GM12891 (cell line): ENCODE results near the gene TUBB1.

Source experiments
- POLR2A ChIP-seq: IDR thresholded peaks from 2 replicates; pipeline ENCODE4 v1.6.1; 2011; ENCODE audit warnings: low read depth, low read length, control low read depth
- POLR2AphosphoS5 ChIP-seq: IDR thresholded peaks from 2 replicates; pipeline ENCODE4 v1.6.1; 2011; ENCODE audit warnings: low read depth, low read length, control low read depth
- TAF1 ChIP-seq: IDR thresholded peaks from 2 replicates; pipeline ENCODE4 v1.6.1; 2011; ENCODE audit warnings: low read depth, low read length, control low read depth

- TF ChIP-seq POLR2AphosphoS5 (no peak), POLR2A (no peak), TAF1 (no peak)
Observed at GRCh38 chr20:59047938-59048680, 28.9 kb downstream of the TUBB1 start.
